GM18858 (cell line): ENCODE measurements around the gene AFF4.

Source experiments
- ATAC-seq: cut with Tn5 transposase; IDR thresholded peaks from one replicate; pipeline ENCODE4 v1.9.1; 2021; ENCODE audit not compliant: unreplicated experiment

Gene AFF4

DNA sequence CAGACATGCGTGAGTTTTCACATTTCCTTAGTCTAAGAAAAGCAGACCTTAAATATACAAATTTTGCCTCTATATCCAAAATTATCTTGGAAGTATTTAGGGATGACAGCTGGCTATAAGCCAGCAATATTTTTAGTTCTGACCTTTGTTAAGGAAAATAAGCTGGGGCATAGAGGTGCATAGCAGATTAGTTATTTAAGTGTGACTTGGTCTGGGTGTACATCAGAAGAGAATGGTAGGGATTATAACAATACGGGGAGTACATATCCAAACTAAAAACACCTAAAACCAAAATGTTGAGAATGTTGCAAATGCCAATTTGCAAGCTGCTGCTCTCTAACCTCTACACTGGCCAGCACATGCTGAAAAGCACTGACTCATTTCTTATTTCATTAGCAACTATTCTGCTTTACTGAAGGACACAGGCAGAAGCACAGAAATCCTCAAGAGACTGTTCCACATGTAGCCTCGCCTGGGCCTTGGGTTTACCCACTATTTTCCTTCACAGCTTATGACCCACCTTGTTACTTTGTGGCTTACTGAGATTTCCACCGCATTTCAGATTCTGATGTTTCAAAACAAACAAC is 67.6 kb downstream of the AFF4 start:
- no peak for ATAC-seq

DNA sequence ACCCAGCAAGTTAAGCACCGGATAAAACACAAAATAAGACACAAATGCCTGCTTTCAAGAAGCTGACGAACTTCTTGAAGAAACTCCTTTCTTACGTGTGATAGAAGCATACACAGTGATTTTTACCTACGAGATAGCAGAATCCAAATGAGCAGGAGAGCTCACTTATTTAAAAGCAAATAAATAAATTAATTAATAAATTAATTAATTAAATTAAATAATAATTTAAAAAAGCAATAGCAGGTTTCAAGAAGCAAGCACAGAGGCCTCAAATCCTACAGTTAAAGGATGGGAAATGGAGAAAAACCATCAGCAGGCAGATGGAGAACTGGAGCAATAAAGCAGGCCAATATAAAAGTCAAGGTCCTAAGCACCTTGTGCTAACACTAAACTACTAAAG is 72.6 kb downstream of the AFF4 start:
- ATAC-seq: no peak

DNA sequence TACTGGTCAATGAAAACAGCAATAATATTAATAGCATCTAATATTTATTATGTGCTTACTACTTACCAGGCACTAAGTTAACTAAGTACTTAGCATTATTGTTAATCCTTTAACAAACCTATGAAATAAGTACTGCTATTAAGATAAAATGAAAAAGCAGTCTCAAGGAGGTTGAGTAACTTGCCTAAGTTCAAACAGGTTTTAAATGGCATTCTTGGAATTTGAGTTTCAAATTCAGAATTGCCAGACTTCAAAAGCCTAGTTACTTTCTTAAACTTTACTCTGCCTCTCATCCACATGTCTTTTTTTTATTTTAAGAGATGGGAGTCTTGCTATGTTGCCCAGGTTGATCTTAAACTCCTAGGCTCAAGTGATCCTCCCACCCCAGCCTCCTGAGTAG is 73.9 kb downstream of the AFF4 start:
- ATAC-seq: no peak

DNA sequence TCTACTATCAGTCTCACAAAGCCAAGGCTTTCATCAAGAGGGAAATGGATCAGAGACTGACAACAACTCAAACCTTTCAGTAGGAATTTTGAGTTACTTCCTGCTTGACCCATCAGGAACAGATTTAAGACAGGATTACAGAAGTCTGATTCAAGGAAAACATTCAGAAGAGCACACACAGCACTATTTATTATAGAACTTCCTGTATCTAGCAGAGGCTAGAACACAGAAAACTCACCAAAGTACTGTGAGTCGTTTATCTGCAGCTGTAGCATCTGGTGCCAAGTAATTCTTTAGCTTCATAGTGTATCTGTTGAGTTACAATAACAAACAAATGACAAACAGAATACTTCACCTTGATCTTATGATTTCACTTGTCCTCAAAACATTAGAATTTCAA is 76.2 kb downstream of the AFF4 start:
- no peak for ATAC-seq

DNA sequence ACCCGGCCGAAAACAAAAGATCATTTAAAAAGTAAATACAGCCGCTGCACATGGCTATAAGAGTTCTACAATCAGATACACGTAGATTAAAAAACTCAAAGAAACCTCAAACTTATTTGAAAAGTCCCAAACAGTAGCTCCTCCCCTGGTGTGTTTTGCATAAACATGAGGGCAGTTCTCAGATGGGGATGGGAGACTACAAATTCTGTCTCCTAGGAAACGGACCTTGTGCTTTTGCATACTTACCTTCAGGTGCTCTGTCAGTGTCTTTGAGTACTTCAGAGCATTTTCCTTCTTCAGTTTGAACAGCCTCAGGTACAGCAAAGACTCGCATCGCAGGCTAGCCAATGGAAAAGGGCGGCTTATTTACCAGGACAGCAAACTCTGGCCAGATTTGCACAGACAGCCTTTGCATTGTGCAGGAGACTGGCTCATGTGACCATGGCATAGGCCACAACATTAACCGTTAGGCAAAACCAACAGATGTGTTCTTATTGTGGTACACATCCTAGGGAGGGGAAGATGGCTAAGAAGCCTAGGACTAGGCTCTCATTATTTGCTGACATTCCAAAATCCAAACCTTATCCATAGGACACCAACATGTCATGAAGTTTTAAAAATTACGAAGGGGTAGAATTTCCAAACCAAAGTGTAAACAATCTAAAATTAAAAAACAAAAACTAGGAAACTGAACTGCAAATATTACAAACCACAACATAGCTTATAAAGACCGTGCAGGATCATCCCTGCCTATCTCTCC is 77.2 kb downstream of the AFF4 start:
- ATAC-seq: no peak

DNA sequence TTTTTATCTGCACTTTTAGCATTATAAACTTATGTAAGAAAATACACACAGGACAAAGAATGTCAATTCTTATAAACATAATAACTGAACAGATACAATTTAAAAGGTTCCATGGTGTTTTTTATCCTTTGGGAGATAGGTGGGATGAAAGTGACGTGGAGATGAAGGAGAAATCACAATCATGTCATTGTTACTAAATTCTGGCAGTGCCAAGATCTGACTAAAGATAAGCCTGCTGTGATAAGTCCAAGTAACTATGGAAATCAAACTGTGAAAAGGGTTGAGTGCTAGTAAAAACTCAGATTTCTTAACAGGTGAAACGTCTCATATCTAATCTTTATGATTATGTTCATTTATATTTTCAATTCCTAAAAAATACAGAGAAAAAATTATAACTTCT is 78.9 kb downstream of the AFF4 start:
- no peak for ATAC-seq

DNA sequence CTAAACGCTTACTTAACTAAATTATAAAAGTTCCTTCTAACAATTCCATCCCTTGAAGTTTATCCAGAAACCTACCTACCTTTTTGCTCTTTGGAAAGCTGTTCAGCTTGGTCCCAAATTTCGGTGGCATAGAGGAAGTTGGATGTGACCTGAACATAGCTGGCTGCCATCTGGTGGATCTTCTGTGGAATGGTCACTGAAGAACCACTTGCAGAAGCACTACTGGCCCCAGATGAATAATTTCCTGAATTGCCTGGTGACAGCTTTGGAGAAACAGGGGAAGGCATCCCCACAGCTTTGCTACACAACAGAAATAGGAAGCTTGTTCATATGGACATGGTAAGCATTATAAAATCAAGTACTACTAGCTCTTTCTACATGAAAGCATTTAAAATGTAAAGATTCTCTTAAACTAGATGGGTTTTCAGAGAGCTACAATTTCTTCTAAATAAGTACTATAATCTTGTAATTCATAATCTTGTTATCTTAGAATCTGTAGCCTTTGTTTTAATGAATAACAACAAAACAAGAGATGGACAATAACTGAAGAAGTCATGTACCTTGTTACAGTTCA is 80.1 kb downstream of the AFF4 start:
- no peak for ATAC-seq

DNA sequence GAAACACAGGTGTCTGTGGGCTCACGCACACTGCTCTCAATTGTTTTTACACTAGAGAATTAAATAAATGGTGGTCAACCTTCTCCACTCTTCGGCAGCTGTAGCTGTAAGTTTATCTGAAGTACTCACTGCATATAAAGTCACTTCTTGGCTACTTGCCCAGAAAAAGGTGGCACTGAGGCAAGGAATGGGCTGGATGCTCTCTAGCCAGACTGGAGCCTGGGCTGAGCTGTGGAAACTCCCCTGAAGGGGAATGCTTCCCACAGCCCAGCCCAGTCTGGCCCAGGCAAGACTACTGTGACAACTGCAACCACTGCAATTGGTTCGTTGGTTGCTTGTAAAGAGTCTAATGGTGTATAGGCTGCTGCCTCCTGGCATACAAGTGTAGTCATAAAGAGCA is 85.5 kb downstream of the AFF4 start:
- no peak for ATAC-seq

DNA sequence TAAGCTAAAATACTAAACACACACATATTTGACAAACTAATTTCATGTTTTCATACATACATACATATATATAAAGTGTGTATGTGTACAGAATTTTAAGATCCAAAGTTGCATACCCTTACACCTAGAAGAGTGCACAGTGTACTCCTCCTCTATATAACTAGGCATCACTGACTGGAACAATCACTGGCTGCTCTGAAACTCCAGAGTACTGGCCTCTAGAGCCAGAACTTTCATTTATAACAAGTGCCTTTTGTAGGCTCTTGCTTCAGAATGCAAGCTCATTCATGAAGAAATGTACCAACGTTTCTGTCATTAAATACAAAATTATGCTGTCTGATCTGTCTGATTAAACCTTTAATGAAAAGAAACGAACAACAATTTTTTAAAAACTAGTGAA is 86.0 kb downstream of the AFF4 start:
- ATAC-seq: no peak

DNA sequence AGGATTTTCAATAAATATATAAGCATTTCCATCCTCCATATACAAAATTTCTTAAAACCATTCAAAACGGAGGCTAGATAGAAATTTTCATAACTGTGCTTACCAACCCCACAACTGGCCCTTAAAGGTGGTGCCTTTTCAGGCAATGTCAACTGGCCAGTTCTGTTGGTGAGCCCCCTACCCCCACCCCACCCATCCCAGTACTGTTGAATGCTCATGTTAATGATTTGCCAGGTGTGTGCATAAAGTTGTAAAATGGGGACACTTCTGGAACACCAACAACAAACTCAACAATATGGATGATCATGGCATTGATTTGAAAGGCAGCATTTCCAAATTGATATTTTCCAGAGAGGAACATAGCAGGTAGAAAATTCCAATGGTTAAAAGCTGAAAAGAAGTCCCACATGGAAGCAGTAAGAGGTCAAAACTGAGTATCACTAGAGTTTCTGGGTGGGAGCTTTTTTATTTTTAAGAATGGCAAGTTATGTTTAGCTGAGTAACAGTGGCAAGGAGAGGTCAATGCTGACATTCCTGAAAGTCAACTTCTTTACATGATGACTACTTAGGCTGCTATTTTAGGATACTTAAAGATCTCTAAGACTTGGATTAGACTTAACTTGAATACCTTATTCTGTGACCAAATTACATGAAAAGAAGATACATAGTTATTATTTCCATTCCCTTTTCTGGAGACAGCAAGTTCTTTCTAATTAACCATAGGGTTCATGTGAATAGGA is 87.2 kb downstream of the AFF4 start:
- ATAC-seq: no peak

DNA sequence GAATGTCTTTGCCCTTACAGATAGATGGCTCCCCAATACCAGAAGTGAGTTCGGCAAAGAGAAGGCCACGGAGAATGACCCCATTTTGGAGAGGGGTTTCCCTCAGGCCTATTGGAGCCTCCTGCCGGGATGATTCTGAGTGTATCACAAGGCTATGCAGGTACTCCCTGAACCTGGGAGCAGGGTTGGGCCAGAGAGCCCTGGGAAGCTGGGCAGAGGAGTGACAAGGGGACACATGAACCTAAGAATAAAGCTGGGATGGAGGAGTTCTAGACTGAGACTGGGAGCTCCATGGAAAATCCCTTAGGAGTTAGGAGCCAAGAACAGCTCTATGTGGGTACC is 89.5 kb downstream of the AFF4 start:
- no peak for ATAC-seq

DNA sequence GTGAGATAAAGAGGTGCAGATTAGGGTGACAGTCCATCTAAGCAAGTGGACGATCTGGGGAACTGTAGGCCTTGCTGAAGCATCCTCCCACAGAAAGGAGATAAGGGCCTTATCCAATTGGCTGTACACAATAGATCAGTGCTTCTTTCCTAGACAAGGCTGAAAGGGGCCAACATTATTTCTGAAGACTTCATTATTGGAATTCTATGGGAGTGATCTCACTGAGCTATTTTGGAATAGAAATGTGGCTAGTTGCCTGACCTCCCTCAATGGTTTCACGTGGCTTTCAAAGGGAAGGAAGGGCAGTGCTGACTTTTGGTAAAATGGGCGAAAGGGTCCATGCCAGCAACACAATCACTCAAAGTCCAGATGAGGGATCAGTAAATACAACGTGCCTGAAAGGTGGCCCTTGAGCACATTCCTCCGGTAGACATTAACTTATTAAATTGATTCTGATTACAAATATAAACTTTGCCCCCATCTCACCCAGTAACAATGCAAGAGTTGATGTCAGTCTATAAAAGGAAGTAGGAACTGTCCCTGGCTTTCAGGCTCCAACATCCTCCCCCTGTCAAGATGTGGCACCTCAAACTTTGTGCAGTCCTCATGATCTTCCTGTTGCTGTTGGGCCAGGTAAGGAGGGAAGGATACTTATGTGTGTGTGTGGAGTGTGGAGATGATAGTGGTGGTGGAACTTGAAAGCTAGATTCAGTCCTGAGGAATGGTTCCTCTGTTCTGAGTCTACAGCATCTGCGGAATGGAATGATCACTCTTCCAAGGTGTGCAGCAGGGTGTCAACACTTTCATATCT is 90.1 kb downstream of the AFF4 start, which contains the start of gene LEAP2:
TSS of gene LEAP2 (plus strand) at position 550 of the 811 bp plus-strand sequence. CDS start at position 577, 27 bp downstream.
- no peak for ATAC-seq

DNA sequence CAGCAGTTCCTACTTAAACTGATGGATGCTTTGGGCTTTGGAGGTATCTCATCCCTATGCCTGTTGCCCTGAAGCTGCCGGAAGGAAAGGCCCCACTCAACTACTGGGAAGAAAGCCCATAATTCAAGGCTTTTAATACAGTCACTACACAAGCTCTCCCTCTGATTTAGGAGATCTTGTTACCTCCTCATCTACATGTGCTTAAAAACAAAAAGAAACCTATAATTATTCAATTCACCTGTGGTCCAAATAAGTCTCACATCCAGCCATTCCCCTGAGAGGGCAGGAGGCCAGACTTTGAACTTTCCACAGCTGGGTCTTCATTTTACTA is 90.7 kb downstream of the AFF4 start:
- ATAC-seq: no peak

DNA sequence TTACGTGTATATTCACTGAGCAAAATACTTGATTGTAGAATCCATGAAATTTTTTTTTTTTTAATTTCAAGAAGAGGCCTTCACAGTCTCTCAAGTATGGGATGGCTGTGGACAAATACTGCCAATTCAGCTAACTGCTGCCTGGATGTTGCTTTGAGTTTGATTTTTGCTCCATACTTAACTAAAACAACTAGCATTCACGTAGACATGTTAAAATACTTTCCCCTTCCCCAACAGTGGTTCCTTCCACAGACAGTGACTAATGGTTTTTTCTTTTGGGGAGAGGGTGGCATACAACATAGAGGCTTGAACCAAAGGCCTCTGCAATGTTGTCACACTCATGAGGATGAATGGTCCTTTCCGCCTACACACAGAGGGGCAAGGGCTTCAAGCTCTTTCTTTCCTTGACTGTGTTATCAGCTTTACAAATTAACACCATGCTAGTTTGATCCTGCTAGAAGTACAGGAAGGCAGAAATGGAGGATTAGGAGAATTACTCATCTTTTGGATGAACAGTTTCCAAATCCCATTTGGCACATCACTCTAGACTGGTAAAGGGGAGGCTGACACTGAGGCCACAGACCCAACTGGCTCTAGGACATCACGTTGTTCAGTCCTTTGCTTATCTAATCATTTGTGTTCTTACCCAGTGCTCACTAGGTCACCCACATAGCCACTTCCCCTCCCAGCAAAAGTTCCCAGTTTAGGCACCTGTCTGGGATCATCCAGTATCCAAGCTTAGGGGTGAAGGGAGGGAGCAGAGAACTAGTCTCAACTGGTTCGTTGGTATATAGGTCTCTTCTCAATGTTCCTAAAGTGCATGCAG is 91.8 kb downstream of the AFF4 start:
- ATAC-seq: no peak

DNA sequence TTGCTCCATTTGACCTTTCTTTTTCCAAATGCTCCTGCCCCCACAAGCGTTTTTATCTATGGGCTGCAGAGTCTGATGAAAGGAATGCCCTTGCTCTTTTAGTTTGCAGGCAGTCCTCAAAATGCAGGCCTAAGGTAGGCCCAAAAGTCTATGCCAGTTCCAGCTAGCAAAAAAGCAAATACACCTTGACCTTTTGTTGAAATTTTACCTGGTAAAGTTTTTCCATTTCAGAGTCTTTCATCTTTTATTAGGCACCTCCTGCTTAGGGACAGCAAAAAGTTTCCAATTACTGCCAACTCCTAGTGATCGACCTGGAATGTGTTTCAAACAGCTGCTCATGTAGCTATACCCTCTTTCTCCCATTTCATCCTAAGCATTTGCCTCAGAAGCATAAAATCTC is 92.6 kb downstream of the AFF4 start:
- no peak for ATAC-seq

DNA sequence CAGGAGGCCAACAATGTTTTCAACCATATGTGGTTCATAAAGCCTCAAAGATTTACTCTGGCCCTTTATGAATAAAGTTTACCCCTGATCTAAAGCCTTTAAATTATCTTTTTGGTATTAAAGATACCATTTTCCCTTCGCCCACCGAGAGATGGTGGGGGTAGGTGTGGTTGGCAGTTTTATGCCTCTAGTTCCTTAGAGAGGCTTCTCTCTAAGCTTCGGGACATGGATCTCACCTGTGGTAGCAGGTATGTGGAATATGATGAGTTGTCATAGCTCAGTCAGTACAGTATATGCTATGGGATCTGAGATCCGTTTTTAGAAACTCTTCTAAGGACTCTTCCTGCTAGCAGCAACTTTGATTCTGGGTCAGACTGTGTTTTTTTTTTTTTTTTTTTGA is 94.7 kb downstream of the AFF4 start:
- no peak for ATAC-seq

DNA sequence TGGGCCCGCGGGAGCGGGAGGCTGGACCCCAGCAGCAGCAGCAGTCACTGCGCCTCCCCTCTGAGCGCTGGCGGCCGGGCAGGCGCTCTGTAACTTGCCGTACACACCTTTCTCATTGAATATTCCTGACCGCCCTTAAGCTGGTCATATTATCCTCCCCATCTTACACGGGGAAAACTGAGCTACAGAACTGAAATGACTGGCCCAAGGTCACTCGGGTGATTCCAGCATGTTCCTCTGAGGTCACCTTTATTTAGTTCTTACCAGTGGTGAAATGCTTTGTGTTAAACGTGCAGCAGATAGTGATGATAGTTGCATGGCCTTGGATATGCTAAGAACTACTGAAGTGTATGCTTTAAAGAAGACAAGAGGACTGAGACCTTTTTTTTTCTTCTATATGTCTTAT is 96.4 kb downstream of the AFF4 start:
- ATAC-seq: peak; percentile 6

DNA sequence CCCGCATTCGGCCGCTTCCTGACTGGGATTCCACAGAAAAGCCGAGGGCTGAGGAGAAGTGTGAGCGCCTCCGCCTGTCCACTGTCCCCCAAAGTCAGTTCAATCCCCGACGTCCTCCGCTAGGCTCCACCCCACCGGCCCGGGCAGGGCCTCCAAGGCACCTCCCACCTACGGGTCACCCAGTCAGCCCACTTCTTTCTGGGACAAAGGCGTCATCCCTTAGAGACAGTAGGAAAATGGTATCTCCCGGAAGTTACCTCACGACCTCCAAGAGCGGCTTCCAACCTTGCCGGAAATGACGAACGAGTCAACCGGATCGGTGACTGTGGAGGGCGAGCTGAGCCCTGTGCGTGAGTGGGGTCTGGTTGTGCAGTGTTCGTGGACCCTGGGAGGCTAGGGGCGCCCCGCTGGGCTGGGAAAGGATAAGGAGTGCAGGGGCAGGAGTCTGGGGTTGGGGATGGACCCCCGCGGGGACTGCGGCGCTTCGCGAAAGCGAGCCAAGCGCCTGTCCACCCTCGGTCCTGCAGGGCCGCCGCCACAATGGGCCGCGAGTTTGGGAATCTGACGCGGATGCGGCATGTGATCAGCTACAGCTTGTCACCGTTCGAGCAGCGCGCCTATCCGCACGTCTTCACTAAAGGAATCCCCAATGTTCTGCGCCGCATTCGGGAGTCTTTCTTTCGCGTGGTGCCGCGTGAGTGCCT is 96.9 kb downstream of the AFF4 start, which contains the start of the genes GDF9 and UQCRQ:
TSS of gene GDF9 (minus strand) at position 128 of the 704 bp plus-strand sequence. CDS start 1,936 bp downstream, outside the sequence.
TSS of gene UQCRQ (plus strand) at position 301 of the 704 bp plus-strand sequence. CDS start at position 541, 240 bp downstream.
- ATAC-seq: peak; percentile 97

DNA sequence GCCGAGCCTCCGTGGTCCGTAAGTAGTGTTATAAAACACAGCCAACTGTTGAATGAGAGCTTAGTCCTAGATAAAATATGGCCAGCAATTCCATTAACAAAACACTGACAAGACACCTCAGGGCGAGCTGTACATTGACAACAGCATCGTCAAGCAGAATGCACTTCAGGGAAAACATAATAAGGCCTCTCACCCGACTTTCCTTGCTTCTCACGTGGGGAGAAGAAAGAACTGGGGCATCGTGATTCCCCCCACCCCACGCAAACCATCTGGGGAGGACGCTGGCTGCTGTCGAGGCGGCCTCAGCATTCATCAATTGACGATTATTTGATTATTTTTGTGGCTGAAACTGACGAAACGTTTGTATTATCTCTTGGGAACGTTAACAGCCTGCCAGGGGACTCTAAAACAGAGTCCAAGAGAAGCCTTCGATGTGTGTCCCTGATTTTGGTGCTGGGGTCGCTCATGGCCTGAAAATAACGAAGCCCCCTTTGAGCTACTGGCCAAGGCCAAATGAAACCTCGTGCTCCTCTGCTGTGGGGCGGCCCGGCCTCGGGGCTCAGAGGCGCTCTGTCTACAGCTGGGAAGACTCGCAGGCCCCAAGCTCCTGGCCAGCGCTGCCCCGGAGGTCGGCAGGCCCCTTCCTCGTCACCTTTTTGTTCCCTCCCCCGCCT is 97.6 kb downstream of the AFF4 start:
- ATAC-seq: no peak
